Ovary (tissue), 9 donors: ENCODE results near the gene MUC12. TPM values are rescaled to one million over a fixed set of nuclear protein-coding genes. Genes with fewer than 3 reads are reported as not detected.
"Not testable (repeated sequence)": the region's sequence is repeated elsewhere in the genome, so short reads cannot be mapped to it uniquely, and the experiment has no call there.

ENCODE experiments used
- DNase-seq, 5 donors: peaks; one replicate each; pipeline ENCODE4 v3.0.0-alpha.2; 2019 to 2020
- H3K27ac ChIP-seq, 2 donors: fragments of 200-600 bp; one replicate each; pipeline versions ENCODE4 v1.5.1 to v1.8.0; 2019 to 2022
- H3K27me3 ChIP-seq: fragments of 200-600 bp; one replicate; pipeline ENCODE4 v1.8.0; 2022
- H3K36me3 ChIP-seq: fragments of 200-600 bp; sonication (generic); one replicate; pipeline ENCODE4 v1.5.1; 2019
- H3K4me1 ChIP-seq: one replicate; pipeline ENCODE4 v1.8.1; 2013; ENCODE audit warnings: mild to moderate bottlenecking, moderate library complexity; ENCODE audit not compliant: insufficient read depth
- H3K4me3 ChIP-seq: fragments of 200-600 bp; sonication (generic); one replicate; pipeline ENCODE4 v1.5.1; 2017
- H3K9me3 ChIP-seq, 2 donors: fragments of 200-600 bp in 1 of 2; sonication (generic) in 1 of 2; one replicate each; pipeline versions ENCODE4 v1.5.1 to v1.8.1; 2013 to 2019; ENCODE audit warnings: mild to moderate bottlenecking in 1 of 2, moderate library complexity in 1 of 2
- EP300 ChIP-seq: sonication (generic); formaldehyde crosslinking; IDR thresholded peaks from one replicate; pipeline ENCODE4 v1.6.1; 2017; ENCODE audit warnings: antibody characterized with exemption
- POLR2A ChIP-seq: fragments of 450-650 bp; IDR thresholded peaks from one replicate; pipeline ENCODE4 v1.6.1; 2017; ENCODE audit warnings: antibody characterized with exemption, mild to moderate bottlenecking, moderate library complexity
- WGBS, 3 donors: extraction: QIAGEN DNeasy Blood & Tissue Kit in 1 of 3; methylation state at CpG; one replicate each; pipeline versions ENCODE4 v1.1.5 to v1.1.7; 2013 to 2017; 5-methylcytosine and 5-hydroxymethylcytosine counted together
- intact Hi-C, 4 donors: fragments of 100-400 bp; cut with DNase I; formaldehyde crosslinking; loops; one replicate each; pipeline versions ENCODE4 v1.11.0 to v1.15.1; 2022 to 2023
- polyA plus RNA-seq, 2 donors: library from polyadenylated mRNA; stranded (reverse); fragments of 200-250 nt in 1 of 2; fragments of 350-450 nt in 1 of 2; fragmentation: Illumina TruSeq in 1 of 2; extraction: RNeasy Lipid Tissue Mini Kit (QIAGEN cat#74804) in 1 of 2; gene quantifications; one replicate each; pipeline ENCODE4 v1.2.3, GENCODE V29; 2013 to 2014
- total RNA-seq, 7 donors: library from RNA; depleted of rRNA in 2 of 7; stranded (reverse); fragments of >200 nt in 2 of 7; fragmentation: NEBNext Ultra II Directional in 3 of 7; extraction: Animal tissue kit (Norgen Biotek cat#: 25700) in 3 of 7; gene quantifications; one replicate each; pipeline versions ENCODE4 v1.1.0 to v1.2.4, GENCODE V29; 2016 to 2023
- TF ChIP-seq, protein P1 (sequence below), 3 donors: fragments of 450-650 bp in 2 of 3; fragments of 200-600 bp in 1 of 3; IDR thresholded peaks; one replicate each; pipeline versions ENCODE4 v1.5.1 to v1.8.0; 2016 to 2022; ENCODE audit warnings: antibody characterized with exemption in 3 of 3, mild to moderate bottlenecking in 1 of 3
- donor health status: DM: no; HTN: no; CAD: no; lungs with moderate emphysema.
- donor health status: DM: no; HTN: no; CAD: no.
- donor health status: Bipolar disorder and iron deficiency.
- donor health status: DM: yes; HTN: yes; CAD: no.
- donor health status: DM: no; HTN: no; CAD: no.
- donor health status: DM: yes; HTN: yes; CAD: no.

The MUC12 gene
- total and polyA plus RNA-seq, 9 donors: 0.22 to 2.2 (median 0.62) TPM; not detected in 2

- H3K27ac ChIP-seq: no peak overlapping the region
- no peak for TF ChIP-seq EP300
- TF ChIP-seq POLR2A: no peak
- TF ChIP-seq, protein P1, sequence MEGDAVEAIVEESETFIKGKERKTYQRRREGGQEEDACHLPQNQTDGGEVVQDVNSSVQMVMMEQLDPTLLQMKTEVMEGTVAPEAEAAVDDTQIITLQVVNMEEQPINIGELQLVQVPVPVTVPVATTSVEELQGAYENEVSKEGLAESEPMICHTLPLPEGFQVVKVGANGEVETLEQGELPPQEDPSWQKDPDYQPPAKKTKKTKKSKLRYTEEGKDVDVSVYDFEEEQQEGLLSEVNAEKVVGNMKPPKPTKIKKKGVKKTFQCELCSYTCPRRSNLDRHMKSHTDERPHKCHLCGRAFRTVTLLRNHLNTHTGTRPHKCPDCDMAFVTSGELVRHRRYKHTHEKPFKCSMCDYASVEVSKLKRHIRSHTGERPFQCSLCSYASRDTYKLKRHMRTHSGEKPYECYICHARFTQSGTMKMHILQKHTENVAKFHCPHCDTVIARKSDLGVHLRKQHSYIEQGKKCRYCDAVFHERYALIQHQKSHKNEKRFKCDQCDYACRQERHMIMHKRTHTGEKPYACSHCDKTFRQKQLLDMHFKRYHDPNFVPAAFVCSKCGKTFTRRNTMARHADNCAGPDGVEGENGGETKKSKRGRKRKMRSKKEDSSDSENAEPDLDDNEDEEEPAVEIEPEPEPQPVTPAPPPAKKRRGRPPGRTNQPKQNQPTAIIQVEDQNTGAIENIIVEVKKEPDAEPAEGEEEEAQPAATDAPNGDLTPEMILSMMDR (IDR thresholded peaks at IDR 0.05): no peak
- 22 to 28% (median 25%) methylated on average over 9 of the region's 9 CpGs for WGBS, 3 donors
- H3K4me1 ChIP-seq: no peaks in the 10 kb centered on the region
- H3K4me3 ChIP-seq: no peak overlapping the region
- no peaks in the 10 kb centered on the region for H3K36me3 ChIP-seq
- no peaks in the 10 kb centered on the region for H3K9me3 ChIP-seq
- intact Hi-C loops: loop anchor here in 3 of 4 donors (2.0 to 5.0 kb wide), 5 partner anchors 92 to 163 kb away; partner anchors contain the start of genes ACHE (in 1 of the 3) and MUC12 (in 1 of the 3)
- no peak for DNase-seq
- H3K27me3 ChIP-seq: no peaks in the 10 kb centered on the region
Measured at GRCh38 chr7:101059620-101059942, 90.2 kb downstream of the MUC12 start.

DNA sequence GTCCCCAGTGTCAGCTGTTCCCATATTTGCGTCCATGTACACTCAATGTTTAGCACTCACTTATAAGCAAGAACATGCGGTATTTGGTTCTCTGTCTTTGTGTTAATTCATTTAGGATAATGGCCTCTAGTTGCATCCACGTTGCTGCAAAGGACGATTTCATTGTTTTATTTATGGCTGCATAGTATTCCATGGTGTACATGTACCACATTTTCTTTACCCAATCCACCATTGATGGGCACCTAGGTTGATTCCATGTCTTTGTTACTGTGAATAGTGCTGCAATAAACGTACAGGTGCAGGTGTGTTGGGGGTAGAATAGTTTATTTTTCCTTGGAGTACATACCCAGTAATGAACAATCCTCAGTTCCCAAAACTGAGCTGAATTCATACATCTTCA lies 91.6 kb downstream of the MUC12 start:
- Histone ChIP-seq H3K4me1 (no peaks in the 10 kb centered on the region), H3K4me3 (no peak overlapping the region), H3K27me3 (no peaks in the 10 kb centered on the region), H3K9me3 (no peaks in the 10 kb centered on the region), H3K27ac (no peak overlapping the region), H3K36me3 (no peaks in the 10 kb centered on the region)
- intact Hi-C loops: loop anchor here in 2 of 4 donors (5.0 to 10.0 kb wide), 2 partner anchors 164 to 266 kb away; partner anchors contain the start of gene ACHE (in 1 of the 2)
- TF ChIP-seq EP300: no peak
- TF ChIP-seq, protein P1 (IDR thresholded peaks at IDR 0.05): no peak
- no peak for TF ChIP-seq POLR2A
- WGBS, 3 donors: 72 to 79% (median 77%) methylated on average over 5 of the region's 5 CpGs
- DNase-seq: no peak

GRCh38 chr7:101064176-101064550 lies 94.8 kb downstream of the MUC12 start:
- WGBS, 3 donors: 66 to 73% (median 68%) methylated on average over 9 of the region's 9 CpGs

DNA sequence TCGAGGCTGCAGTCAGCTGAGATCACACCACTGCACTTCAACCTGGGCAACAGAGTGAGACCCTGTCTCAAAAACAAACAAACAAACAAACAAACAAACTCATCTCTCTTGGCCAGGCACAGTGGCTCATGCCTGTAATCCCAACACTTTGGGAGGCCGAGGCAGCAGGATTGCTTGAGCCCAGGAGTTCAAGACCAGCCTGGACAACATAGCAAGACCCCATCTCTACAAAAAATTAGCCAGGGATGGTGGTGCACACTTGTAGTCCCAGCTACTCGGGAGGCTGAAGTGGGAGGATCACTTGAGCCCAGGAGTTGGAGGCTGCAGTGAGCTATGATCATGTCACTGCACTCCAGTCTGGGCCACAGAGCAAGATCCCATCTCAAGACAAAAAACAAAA lies 95.8 kb downstream of the MUC12 start:
- H3K9me3 ChIP-seq, H3K4me3 ChIP-seq, DNase-seq, H3K27me3 ChIP-seq, H3K27ac ChIP-seq, H3K4me1 ChIP-seq, H3K36me3 ChIP-seq: not testable (repeated sequence)
- intact Hi-C loops: loop anchor here in 1 of 4 donors (10.0 kb wide), 1 partner anchor 270 kb away; no protein-coding TSS in a partner anchor
- WGBS, 3 donors: 79 to 85% (median 80%) methylated on average over 3 of the region's 3 CpGs

More at GRCh38 chr7:101064176-101064550, 94.8 kb downstream of the MUC12 start:
- H3K4me3 ChIP-seq, H3K27ac ChIP-seq, DNase-seq, H3K4me1 ChIP-seq, H3K27me3 ChIP-seq, H3K36me3 ChIP-seq, H3K9me3 ChIP-seq: not testable (repeated sequence)
- intact Hi-C loops: loop anchor here in 2 of 4 donors (5.0 to 10.0 kb wide), 2 partner anchors 167 to 269 kb away; partner anchors contain the start of gene ACHE (in 1 of the 2)

DNA sequence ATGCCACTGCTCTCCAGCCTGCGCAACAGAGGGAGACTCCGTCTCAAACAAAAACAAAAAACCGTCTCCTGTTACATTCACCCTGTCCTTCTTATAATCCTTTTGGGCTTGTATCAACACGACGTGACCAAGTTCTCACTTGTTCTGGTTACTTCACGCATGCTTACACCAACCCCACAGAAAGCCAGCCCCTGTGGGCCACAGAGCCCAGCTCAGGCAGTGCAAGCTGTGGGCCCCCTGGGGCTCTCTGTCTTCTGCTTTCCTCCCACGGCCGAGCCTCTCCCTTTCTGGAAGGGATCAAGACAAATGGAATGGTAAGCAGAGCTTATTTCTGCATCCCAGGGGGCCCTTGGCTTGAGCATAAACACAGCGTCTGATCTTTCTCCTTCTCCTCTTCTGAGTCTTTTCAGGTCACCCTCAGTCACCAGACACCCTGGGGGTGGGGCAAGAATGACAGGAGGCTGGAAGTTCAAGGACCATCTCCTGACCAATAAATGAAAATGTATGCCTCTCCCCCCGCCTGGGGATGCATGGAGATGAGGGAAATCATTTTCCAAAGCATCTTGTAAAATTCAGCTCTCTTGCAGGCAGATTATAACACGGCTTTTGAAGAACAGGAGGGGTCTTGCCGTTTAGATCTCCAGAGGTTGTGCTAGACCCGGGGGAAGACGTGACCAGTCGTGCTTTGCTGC lies 96.9 kb downstream of the MUC12 start:
- Histone ChIP-seq H3K9me3 (no peaks in the 10 kb centered on the region), H3K27ac (no peak overlapping the region), H3K27me3 (no peaks in the 10 kb centered on the region), H3K4me3 (no peak overlapping the region), H3K36me3 (no peaks in the 10 kb centered on the region), H3K4me1 (no peaks in the 10 kb centered on the region)
- intact Hi-C loops: loop anchor here in 1 of 4 donors (10.0 kb wide), 1 partner anchor 271 kb away; no protein-coding TSS in a partner anchor
- TF ChIP-seq POLR2A: no peak
- TF ChIP-seq, protein P1 (IDR thresholded peaks at IDR 0.05): no peak
- TF ChIP-seq EP300: no peak
- DNase-seq: peak in 1 of 5 donors; percentile 38
- 10 to 15% (median 14%) methylated on average over 15 of the region's 15 CpGs for whole genome bisulfite sequencing, 3 donors
